ENCODE data around the gene CACNA1G.

CACNA1G gene

DNA sequence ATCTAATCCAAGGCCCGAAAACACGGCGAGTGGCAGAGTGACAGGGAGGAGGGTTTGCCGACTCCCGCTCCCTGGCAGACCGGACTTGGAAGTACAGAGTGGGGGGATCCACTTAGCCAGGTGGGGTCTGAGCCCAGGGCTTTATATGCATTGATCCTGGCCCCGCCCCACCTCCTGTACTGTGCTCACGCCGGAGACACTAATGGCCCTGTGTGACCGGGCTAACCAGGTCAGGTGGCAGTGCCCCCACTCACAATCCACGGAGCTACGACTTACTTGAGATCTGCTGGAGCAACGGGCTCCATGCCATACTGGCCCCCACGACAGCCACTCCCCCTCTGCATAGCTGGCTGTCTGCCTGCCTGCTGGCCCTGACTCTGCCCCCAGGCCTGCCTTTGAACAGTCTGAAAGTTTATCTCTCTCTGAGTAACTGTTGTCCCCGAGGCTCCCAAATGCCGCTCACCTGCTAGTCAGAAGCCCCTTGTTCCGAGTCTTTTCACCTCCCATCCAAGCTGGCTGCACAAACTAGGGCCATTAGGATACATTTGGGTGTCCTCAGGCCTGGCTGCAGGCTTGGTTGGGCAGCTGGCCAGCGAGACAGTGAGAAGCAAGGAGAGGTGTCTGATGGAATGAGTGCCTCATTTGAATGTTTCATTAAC is 28.0 kb downstream of the CACNA1G start:
- DNase-seq (ENCODE audit: low read depth): no peak

DNA sequence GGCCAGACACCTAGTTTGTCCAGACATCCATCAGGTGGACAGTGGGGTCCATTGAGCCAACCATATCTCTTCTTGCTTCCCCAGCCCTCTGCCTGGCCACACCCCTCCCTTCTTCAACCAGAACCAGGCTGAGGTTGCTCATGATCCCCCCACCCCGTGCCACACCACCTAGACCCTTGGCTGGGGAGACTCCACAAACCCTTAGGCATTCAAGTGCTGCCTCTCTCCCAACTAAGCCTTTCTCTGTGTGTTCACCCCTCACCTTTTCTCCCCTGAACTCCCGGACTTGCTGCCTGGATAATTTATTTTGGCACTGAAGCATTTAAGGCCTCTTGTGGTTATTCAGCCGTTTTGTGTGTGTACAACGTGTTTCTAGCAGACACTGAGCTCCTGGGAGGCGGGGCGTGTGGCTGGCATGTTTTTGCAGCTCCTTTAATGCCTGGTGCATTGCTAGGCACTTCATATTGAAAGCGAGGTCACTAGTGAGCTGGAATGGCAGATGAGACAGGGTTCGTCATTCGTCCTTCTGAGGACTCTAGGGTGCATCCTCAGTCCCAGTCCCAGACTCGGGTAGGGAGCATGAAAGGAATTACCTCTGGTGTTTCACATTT is 28.7 kb downstream of the CACNA1G start:
- no peak for DNase-seq (ENCODE audit: low read depth)

DNA sequence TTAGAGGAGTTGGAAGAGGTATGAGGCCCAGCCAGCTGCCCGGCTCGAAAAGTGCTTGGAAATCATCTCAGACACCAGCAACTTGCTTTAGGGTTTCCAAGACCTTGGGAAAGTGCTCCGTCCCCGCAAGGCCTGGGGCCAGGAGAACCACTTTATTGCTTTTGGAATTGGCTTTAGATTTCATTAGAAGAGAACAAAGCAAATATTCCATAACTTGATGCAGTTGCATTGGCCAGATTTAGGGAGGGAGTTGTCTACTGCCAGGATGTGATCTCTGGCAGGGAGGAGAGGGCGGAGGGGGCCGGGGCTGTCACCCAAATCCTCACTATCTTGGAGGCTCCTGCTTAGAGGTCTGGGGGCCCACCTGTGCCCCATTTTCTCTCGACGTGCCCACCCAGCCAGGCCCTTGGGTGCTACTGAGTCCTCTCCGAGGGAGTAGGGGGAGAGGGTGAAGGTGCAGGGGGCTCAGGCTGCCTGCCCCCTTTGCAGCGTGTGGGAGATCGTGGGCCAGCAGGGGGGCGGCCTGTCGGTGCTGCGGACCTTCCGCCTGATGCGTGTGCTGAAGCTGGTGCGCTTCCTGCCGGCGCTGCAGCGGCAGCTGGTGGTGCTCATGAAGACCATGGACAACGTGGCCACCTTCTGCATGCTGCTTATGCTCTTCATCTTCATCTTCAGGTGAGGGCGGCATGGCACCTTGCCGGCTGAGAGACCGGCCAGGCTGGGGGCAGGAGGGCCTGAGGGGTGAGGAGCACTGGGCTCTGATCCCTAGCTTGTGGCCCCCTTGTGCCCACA is 30.6 kb downstream of the CACNA1G start:
- DNase-seq (ENCODE audit: low read depth): no peak

DNA sequence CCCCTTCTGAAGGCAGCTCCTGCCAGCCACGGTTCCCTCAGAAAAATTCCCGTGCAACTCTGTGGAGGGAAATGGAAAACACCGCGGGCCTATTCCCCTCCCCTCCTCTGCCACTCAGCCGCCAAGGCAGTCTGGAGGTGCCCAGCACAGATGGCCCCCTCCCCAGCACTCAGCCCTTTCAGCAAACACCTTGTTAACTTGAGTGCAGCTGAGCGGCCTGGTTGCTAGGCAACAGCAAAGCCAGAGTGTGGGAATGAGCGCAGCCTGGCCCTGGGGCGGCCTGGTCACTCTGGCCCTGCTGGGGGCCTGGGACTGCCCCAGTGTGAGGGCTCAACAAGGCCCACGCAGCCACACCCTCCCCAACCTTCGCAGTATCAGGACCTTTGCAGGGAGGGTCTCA is 32.8 kb downstream of the CACNA1G start:
- DNase-seq (ENCODE audit: low read depth): no peak

DNA sequence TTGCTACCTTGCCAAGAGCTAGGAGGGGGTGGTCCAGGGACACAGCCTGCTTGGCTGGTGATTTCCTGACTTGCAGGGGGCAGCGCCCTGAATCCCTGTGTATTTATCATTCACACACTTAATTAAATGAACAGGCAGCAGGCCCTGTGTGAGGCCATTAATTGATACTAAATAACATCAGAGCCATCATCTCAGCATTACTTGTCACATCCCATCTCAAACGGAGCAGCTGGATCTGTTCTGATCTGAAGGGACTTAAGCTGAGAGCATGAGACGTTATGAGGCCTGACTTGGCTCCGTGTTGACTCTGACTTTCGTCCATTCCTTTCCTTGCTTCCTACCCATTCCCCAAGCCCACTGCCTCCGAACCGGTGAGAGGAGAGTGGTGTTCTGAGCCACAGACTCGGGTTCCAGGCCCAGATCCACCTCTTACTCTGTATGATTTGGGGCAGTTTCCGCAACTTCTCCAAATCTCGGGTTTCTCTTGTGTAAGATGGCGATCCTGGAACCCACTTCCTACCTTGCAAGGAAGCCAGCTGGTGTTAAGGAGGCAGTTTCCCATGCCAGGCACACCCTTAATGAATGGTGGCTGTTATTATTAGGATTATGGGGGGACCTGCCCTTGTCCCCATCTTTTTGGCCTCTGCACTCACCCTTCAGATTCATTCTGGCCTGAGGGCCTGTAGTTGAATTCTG is 33.8 kb downstream of the CACNA1G start:
- DNase-seq (ENCODE audit: low read depth): no peak

DNA sequence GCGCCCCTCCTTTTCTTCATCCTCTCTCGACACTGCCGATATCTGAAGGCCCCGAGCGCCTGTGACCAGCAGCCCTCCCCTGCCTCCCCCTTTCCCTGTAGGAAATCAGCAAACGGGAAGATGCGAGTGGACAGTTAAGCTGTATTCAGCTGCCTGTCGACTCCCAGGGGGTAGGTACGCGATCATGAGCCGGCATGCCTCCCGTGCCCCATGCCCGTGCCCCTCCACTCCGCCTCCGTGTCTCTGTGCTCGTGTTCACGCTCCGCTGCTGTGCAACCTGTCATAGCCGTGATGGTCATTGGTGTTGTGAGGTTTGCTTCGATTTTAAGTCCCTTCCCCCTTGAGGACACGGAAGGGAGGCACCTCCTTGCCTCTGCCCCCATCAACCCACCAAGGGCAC is 34.4 kb downstream of the CACNA1G start:
- DNase-seq (ENCODE audit: low read depth): no peak

DNA sequence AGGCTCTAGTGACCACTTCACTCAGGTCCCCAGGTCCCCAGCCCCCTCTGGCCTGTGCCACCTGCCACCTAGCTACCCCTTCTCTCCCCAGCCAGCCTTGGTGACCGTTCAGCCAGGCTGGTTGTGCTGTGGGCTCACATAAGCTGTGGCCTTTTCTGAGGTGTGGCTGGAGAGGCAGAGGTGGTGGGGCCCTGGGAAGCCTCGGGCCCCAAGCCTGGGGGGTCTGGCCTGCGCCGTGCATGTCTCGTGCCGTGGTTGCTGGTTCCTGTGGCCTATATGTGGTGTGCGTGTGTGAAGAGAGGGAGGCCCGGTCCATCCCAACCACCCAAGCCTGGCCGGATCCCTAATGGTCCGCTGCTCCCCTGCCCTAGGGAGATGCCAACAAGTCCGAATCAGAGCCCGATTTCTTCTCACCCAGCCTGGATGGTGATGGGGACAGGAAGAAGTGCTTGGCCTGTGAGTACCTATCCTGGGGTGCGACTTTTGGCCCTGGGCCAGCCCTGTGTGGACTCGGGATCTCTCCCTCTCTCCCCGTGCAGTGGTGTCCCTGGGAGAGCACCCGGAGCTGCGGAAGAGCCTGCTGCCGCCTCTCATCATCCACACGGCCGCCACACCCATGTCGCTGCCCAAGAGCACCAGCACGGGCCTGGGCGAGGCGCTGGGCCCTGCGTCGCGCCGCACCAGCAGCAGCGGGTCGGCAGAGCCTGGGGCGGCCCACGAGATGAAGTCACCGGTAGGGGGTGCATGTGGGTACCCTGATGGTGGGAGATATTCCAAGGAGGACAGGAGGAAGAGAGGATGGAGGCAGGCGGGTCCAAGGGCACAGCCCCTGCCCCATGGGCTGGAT is 35.9 kb downstream of the CACNA1G start:
- no peak for DNase-seq (ENCODE audit: low read depth)

DNA sequence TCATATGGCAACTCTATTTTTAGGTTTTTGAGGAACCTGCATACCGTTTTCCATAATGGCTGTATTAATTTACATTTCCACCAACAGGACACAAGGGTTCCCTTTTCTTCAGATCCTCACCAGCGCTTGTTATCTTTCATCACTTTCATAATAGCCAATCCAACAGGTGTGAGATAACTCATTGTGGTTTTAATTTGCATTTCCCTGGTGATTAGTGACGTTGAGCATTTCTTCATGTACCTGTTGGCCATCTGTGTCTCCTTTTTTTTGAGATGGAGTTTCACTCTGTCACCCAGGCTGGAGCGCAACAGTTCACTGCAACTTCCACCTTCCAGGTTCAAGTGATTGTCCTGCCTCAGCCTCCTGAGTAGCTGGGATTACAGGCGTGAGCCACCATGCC is 38.0 kb downstream of the CACNA1G start:
- DNase-seq (ENCODE audit: low read depth): no peak

DNA sequence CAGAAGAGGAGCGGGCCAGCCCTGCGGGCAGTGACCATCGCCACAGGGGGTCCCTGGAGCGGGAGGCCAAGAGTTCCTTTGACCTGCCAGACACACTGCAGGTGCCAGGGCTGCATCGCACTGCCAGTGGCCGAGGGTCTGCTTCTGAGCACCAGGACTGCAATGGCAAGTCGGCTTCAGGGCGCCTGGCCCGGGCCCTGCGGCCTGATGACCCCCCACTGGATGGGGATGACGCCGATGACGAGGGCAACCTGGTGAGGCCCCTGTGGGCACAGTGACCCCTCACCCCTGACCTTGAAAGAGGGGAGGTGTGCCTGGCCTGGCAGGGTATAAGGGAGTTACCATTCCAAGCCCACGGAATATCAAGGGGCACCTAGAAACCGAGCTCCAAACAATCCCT is 39.1 kb downstream of the CACNA1G start:
- no peak for DNase-seq (ENCODE audit: low read depth)

DNA sequence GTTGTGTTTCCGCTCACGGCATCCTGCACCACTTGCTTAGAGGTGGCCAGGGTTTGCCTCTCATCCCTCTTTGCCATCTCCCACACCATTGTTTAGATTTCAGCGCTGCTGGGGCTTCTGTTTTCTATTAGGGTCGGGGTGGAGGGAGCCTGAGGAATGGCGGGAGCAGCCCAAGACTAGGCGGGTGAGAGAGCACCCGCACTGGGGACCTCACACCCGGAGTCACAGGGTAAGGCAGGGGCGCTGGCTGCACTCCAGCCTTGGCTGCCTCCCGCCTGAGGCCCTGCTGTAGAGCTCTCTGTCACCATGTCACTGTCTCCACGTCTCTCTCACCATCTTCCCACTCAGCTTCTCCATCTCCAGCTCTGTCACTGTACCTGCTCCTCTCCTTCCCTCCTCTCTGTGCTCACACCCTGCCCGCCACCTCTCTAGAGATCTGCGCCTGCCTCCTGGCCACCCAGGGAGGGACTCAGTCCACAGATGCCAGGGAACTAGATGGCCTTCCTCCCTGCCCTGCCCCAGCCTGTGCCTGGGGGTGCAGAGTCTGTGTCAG is 41.4 kb downstream of the CACNA1G start:
- no peak for DNase-seq (ENCODE audit: low read depth)

DNA sequence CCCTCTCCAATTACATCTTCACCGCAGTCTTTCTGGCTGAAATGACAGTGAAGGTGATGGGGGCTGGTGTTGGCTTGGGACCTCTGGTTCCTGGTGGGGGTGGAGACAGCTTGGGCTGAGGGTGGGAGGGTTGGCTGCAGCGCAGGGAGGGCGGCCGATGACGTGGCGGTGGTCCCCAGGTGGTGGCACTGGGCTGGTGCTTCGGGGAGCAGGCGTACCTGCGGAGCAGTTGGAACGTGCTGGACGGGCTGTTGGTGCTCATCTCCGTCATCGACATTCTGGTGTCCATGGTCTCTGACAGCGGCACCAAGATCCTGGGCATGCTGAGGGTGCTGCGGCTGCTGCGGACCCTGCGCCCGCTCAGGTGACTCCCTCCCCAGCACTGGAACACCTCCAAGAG is 42.3 kb downstream of the CACNA1G start:
- DNase-seq (ENCODE audit: low read depth): no peak

DNA sequence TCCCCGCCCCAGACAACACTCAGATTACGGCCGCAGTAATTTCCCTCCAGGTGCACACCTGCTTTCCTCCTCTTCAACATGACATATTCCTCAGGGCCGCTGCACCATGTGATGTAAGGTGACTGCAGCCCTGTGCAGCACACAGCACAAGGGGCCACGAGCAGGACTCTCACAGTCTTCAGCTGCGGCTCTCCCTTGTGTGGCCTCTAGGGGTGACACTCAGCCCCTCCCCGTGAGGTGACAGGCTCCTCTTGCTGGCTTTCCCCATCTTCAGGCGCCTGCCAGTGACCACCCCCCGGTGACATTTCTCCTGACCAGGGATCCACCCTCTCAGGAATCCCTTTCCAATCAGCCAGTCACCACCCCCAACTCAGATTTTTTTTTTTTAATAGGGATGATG is 42.8 kb downstream of the CACNA1G start:
- DNase-seq (ENCODE audit: low read depth): no peak

DNA sequence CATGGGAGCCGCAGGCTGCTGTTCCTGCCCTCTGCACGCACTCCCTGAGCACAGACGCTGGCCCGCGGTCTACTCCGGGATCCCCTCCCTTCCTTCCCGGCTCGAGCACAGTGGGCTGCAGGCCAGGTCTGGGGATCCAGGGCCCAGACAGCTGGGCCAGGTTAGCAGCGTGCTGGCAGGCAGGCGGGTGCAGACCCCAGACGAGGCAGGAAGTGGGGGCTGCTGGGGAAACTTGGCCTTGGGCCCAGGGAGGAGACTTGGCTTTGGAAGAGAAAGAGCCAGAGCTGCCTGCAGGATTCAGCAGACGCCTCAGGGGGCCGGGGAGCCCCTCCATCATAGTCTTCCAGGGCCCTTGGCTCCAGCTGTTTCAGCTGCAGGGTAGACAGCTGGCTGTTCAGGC is 44.0 kb downstream of the CACNA1G start:
- DNase-seq (ENCODE audit: low read depth): no peak

DNA sequence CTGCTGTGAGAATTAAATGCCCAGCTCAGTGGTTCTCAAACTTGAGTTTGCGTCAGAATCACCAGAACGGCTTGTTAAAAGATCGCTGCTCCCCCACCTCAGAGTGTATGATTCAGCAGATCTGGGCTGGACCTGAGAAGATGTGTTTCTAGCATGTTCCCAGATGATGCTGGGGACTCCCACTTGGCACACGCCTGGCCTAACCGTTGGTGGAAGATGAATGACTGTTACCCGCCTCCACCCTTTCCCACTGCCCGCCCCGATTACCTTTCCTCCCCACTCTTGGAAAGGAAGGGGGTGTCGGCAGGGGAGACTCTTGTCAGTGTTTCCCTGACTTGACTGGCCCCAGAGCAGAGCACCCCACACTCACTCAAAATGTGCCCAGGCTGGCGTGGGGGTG is 44.9 kb downstream of the CACNA1G start:
- DNase-seq (ENCODE audit: low read depth): no peak

DNA sequence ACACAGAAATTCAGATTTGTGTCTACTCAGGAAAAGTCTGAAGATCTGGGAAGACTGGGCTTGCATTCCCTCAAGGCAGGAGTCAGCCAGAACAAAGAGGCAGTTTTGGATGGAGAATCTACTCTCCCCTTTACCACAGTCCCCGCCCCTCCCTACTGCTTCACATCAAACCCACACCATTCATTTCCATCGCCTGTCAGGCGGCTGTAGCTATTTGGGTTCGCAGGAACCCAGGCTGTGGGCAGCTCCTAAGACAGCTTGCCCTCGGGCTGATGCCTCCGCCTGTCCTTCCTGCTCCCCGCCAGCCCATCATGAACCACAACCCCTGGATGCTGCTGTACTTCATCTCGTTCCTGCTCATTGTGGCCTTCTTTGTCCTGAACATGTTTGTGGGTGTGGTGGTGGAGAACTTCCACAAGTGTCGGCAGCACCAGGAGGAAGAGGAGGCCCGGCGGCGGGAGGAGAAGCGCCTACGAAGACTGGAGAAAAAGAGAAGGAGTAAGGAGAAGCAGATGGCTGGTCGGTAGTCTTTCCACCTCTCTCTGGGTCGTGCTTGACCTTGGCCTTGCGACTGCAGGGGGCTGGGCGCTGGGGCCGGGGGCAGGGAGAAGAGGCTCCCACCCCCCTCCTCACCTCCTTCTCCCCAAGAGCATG is 47.1 kb downstream of the CACNA1G start:
- DNase-seq (ENCODE audit: low read depth): no peak

DNA sequence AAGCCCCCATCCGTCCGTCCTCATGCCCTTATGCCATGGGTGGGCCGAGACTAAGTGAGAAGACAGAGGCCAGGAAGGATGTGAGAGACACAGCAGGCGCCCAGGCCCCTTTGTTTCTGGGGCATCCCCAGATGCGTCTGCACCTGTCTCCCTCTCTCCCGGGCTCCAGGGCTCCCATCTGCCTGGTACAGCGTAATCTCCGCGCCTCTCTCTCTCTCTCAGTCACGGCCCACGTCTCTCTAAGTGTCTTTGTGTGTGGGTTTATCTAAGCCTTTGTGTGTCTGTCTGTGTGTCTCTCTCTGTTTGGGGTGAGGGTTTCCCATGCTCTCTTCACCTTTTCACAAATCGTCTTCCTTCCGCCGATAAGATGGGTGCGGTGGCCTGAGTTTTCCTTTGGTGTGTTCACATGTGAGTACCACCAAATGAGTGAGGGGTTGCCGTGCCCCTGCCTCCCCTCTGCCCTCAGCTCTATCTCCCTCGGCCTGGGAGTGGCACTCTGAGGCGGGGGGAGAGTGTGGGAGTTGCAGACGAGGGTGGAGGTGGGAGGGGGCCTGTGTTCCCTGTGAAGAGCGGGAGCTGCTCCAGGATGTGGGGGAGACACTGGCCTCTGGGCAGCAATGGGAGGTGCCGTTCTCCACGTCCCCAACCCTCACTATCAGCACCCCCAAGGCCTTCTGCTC is 48.3 kb downstream of the CACNA1G start:
- DNase-seq (ENCODE audit: low read depth): no peak

DNA sequence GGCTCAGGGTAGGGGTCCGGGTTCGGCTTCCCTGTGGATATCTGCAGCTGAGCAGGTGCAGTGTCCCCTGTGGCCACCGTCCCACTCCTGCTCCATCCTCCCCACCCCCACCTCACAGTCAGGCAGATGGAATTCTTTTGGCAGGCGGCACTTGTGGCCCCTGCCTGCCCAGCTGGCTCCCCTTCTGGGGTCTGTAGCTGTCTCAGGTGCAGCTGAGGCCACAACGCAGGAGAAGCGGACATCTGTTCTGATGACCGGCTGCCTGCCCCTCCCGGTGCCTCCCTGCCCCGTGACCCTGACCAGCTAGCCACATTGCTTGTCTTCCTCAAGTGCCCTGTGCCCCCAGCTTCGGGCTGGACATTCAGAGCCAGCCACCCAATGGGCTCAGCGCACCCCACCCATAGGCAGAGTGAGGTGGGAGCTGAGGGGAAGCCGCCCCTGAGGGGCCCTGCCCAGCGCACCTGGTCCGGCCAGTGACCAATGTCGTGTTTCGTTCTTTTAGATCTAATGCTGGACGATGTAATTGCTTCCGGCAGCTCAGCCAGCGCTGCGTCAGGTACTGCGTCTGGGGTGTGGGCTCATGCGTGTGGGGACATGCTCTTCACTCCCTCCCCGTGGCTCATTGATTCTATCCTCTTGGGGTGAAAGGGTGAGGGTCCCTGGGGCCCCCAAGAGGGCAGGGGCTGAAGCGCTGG is 49.0 kb downstream of the CACNA1G start:
- no peak for DNase-seq (ENCODE audit: low read depth)

DNA sequence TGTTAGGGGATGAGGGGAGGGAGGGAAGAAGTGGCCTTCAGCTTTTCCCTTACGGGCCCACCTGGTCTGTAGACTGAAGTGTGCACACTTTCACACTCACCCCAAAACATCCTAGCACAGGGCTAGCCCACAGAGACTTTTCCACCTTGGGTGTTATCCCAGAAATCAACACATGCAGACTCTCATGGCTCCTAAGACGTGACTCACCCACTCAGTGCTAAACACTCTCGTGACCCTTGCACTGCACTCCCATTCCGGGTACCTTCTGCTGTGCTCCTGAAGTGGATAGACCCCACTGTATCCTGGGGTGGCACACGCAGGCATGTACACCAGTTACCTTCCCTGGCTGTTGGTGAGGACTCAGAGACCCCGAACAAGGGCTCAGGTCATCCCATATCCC is 51.1 kb downstream of the CACNA1G start:
- no peak for DNase-seq (ENCODE audit: low read depth)

DNA sequence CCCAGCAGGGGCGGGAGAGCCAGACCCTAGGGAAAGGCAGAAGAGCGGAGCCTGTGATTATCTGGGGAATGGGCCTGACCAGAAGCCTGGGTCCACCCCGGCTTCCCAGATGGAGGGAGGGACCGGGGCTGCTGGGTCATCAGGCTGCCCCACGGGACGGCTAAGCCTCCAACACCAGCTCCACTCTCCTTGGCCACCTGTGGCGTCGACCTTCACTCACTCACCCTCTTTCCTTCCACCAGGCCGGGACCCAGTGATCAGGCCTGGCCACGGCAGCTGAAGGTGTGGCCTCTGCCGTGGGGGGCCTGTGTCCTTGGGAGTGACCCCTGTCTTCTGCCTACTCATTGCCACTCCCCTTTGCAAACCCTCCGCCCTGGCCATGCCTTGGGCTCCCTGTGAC is 51.8 kb downstream of the CACNA1G start:
- DNase-seq (ENCODE audit: low read depth): no peak
